ENCODE data around the gene FKBP6. TPM values are rescaled to one million over a fixed set of nuclear protein-coding genes. Genes with fewer than 3 reads are reported as not detected.

The FKBP6 gene
- total and polyA plus RNA-seq, 9 of the 15 experiments (the other 6 are each of a cell fraction or from before 2014, with no cell fraction given) = not detected

- H3K36me3 ChIP-seq (ENCODE audit: control insufficient read depth, insufficient read depth, low read length) = peaks cover 46% of the 10 kb centered on the region; the same call in 2 of the 3 replicates
- H2AFZ ChIP-seq (ENCODE audit: low read depth, low read length) = no peak overlapping the region
- no TSS peak for BruUV-seq (replicated peaks)
- POLR2A ChIA-PET = no interaction called here
- no peaks in the 10 kb centered on the region for H3K9me3 ChIP-seq (replicated peaks; ENCODE audit: control insufficient read depth, insufficient read depth, low read depth, low read length)
- no peaks in the 10 kb centered on the region for H3K9me1 ChIP-seq (ENCODE audit: control insufficient read depth, insufficient read depth, low read length)
- no peak overlapping the region for H3K27ac ChIP-seq (ENCODE audit: extremely low read depth, low read depth, low read length)
- no peak overlapping the region for H3K4me2 ChIP-seq (ENCODE audit: insufficient read depth, low read length)
- CTCF ChIA-PET (ENCODE audit: low intra/inter-chr PET ratio) = no interaction called here
- no peak overlapping the region for H3K4me3 ChIP-seq
- H3K4me1 ChIP-seq (replicated peaks in 1 of 2; ENCODE audit: control insufficient read depth in 2 of 2, insufficient read depth in 2 of 2, low read length in 2 of 2) = peaks cover 0 to 12% of the 10 kb centered on the region in 2 experiments; a peak in 3 of 5 replicates
- DNase-seq (ENCODE audit: extremely low read depth in 1 of 4, low spot score in 3 of 4) (no peak), ATAC-seq (no peak), FAIRE-seq (no peak)
- H3K27me3 ChIP-seq (ENCODE audit: control insufficient read depth in 2 of 2, insufficient read depth in 2 of 2, low read length in 2 of 2) = no peaks in the 10 kb centered on the region
- 94% methylated on average over 22 of the region's 26 CpGs for WGBS (ENCODE audit: insufficient coverage, low coverage, missing lambda C conversion rate)
- no peaks in the 10 kb centered on the region for H4K20me1 ChIP-seq (replicated peaks; ENCODE audit: control insufficient read depth, insufficient read depth, low read length)
- in situ Hi-C loops (cut with MboI) (no loop called here), intact Hi-C loops (cut with micrococcal nuclease) (no loop called here)
- TF ChIP-seq ZNF785 (CRISPR knock-in tag; IDR thresholded peaks at IDR 0.05) (no peak), RBFOX2 (IDR thresholded peaks at IDR 0.05; ENCODE audit: low read depth, low read length) (peak; percentile 46), POLR2G (IDR thresholded peaks at IDR 0.05; ENCODE audit: low read depth, low read length) (0 out of 2 replicates have a peak, but pooled peaks have one; percentile 20)
- H3K79me2 ChIP-seq (ENCODE audit: control insufficient read depth, insufficient read depth, low read length) = peaks cover 22% of the 10 kb centered on the region
- no peak overlapping the region for H3K9ac ChIP-seq (ENCODE audit: insufficient read depth in 1 of 2, low read depth in 2 of 2, low read length in 2 of 2)
Observed at GRCh38 chr7:73303546-73303945, 24.4 kb upstream of the FKBP6 start.

GRCh38 chr7:73304071-73304470, 23.9 kb upstream of the FKBP6 start:
- H3K27me3 ChIP-seq (ENCODE audit: control insufficient read depth in 2 of 2, insufficient read depth in 2 of 2, low read length in 2 of 2) = no peaks in the 10 kb centered on the region
- peaks cover under 1 to 16% of the 10 kb centered on the region in 2 experiments; a peak in 3 of 5 replicates for H3K4me1 ChIP-seq (replicated peaks in 1 of 2; ENCODE audit: control insufficient read depth in 2 of 2, insufficient read depth in 2 of 2, low read length in 2 of 2)
- H3K9me3 ChIP-seq (replicated peaks; ENCODE audit: control insufficient read depth, insufficient read depth, low read depth, low read length) = no peaks in the 10 kb centered on the region
- in situ Hi-C loops (cut with MboI) = no loop called here
- intact Hi-C loops (cut with micrococcal nuclease) = no loop called here
- ChIA-PET CTCF (ENCODE audit: low intra/inter-chr PET ratio) (no interaction called here), POLR2A (no interaction called here)
- no TSS peak for BruUV-seq (replicated peaks)
- no peak for DNase-seq (ENCODE audit: extremely low read depth in 1 of 4, low spot score in 3 of 4)
- no peak overlapping the region for H3K4me2 ChIP-seq (ENCODE audit: insufficient read depth, low read length)
- H3K4me3 ChIP-seq = no peak overlapping the region
- ATAC-seq = no peak
- H3K9ac ChIP-seq (ENCODE audit: insufficient read depth in 1 of 2, low read depth in 2 of 2, low read length in 2 of 2) = peak overlapping the region in 1 of 2 experiments; percentile 64; a peak in 2 of 4 replicates
- peaks cover 46% of the 10 kb centered on the region; the same call in 2 of the 3 replicates for H3K36me3 ChIP-seq (ENCODE audit: control insufficient read depth, insufficient read depth, low read length)
- no peaks in the 10 kb centered on the region for H4K20me1 ChIP-seq (replicated peaks; ENCODE audit: control insufficient read depth, insufficient read depth, low read length)
- no peak overlapping the region for H3K27ac ChIP-seq (ENCODE audit: extremely low read depth, low read depth, low read length)
- no peak for FAIRE-seq
- peaks cover 26% of the 10 kb centered on the region for H3K79me2 ChIP-seq (ENCODE audit: control insufficient read depth, insufficient read depth, low read length)
- H3K9me1 ChIP-seq (ENCODE audit: control insufficient read depth, insufficient read depth, low read length) = no peaks in the 10 kb centered on the region
- H2AFZ ChIP-seq (ENCODE audit: low read depth, low read length) = no peak overlapping the region
- WGBS (ENCODE audit: insufficient coverage, low coverage, missing lambda C conversion rate) = 93% methylated on average over 14 of the region's 14 CpGs
- TF ChIP-seq SMAD3 (CRISPR knock-in tag; conservative IDR thresholded peaks at IDR 0.05) (no peak), ARID1B (IDR thresholded peaks at IDR 0.05) (no peak), CHCHD3 (CRISPR knock-in tag; IDR thresholded peaks at IDR 0.05) (no peak), RBM22 (IDR thresholded peaks at IDR 0.05; ENCODE audit: low read depth, low read length, poor library complexity, severe bottlenecking) (no peak), RFX7 (CRISPR knock-in tag; IDR thresholded peaks at IDR 0.05) (no peak), KDM4B (IDR thresholded peaks at IDR 0.05; ENCODE audit: borderline replicate concordance in 2 of 2, low read depth in 1 of 2) (no peak)
